Kidney (tissue), 14 donors: Measurements from ENCODE around the gene TDRD12. TPM values are rescaled to one million over a fixed set of nuclear protein-coding genes. Genes with fewer than 3 reads are reported as not detected.
A peak's percentile ranks its signal among the peaks of the same experiment; 100 is the strongest.
"Not testable (repeated sequence)": the region's sequence is repeated elsewhere in the genome, so short reads cannot be mapped to it uniquely, and the experiment has no call there.

Experiments
- DNase-seq, 5 donors: peaks; one replicate each; pipeline ENCODE4 v3.0.0-alpha.2; 2013 to 2020
- FAIRE-seq: peaks from 2 replicates; lab custom pipeline; 2012; peaks lifted over from hg19 to GRCh38; lab: Jason Lieb, UNC
- H3K27ac ChIP-seq, 2 donors: one replicate each; pipeline ENCODE4 v1.7.0; 2013; ENCODE audit warnings: low read depth in 2 of 2, low read length in 2 of 2, inconsistent platforms in 1 of 2
- H3K27me3 ChIP-seq: one replicate; pipeline ENCODE4 v1.7.1; 2013; ENCODE audit warnings: low read length, inconsistent platforms; ENCODE audit not compliant: control insufficient read depth, insufficient read depth
- H3K36me3 ChIP-seq, 3 donors: one replicate each; pipeline versions ENCODE4 v1.7.0 to v1.7.1; 2013; ENCODE audit warnings: low read length in 3 of 3, control low read depth in 1 of 3, inconsistent platforms in 1 of 3; ENCODE audit not compliant: insufficient read depth in 3 of 3, control insufficient read depth in 2 of 3
- H3K4me1 ChIP-seq, 3 donors: one replicate each; pipeline versions ENCODE4 v1.7.0 to v1.7.1; 2013; ENCODE audit warnings: low read length in 3 of 3, inconsistent platforms in 1 of 3, low read depth in 1 of 3; ENCODE audit not compliant: control insufficient read depth in 2 of 3, insufficient read depth in 2 of 3
- H3K4me3 ChIP-seq, 3 donors: one replicate each; pipeline versions ENCODE4 v1.7.0 to v1.8.1; 2013; ENCODE audit warnings: low read length in 3 of 3, control low read depth in 1 of 3, inconsistent platforms in 1 of 3
- H3K9ac ChIP-seq, 3 donors: one replicate each; pipeline versions ENCODE4 v1.7.0 to v1.7.1; 2013; ENCODE audit warnings: low read length in 3 of 3, control low read depth in 1 of 3, inconsistent platforms in 1 of 3
- H3K9me3 ChIP-seq, 3 donors: one replicate each; pipeline versions ENCODE4 v1.7.0 to v1.7.1; 2013; ENCODE audit warnings: low read length in 3 of 3, control low read depth in 1 of 3, inconsistent platforms in 1 of 3; ENCODE audit not compliant: control insufficient read depth in 2 of 3, insufficient read depth in 1 of 3
- CTCF ChIP-seq: IDR thresholded peaks from 3 replicates; pipeline ENCODE4 v1.5.1; 2012; ENCODE audit warnings: mild to moderate bottlenecking, moderate library complexity, borderline replicate concordance; ENCODE audit not compliant: insufficient read depth; ENCODE audit errors: extremely low read depth
- intact Hi-C: fragments of 100-400 bp; cut with DNase I; formaldehyde crosslinking; loops from one replicate; pipeline ENCODE4 v1.11.1; 2022
- polyA plus RNA-seq: library from polyadenylated mRNA; stranded (reverse); fragments of 350-450 nt; fragmentation: Illumina TruSeq; extraction: RNeasy Lipid Tissue Mini Kit (QIAGEN cat#74804); gene quantifications from one replicate; pipeline ENCODE4 v1.2.3, GENCODE V29; 2014; ENCODE audit warnings: low read depth, low replicate concordance; ENCODE audit not compliant: insufficient read depth
- total RNA-seq: library from RNA; stranded (reverse); fragmentation: NEBNext Ultra II Directional; extraction: Animal tissue kit (Norgen Biotek cat#: 25700); gene quantifications from one replicate; pipeline ENCODE4 v1.2.1, GENCODE V29; 2021
- donor health status: control.
- donor health status: control.
- donor health status: control.
- donor health status: control.
- donor health status: control.
- donor health status: DM: yes; HTN: yes; CAD: no.
- donor health status: Normal renal cell carcinoma (clear cell type).

Gene TDRD12
- total and polyA plus RNA-seq, 2 donors from 2014 or later: 0.38 TPM; not detected in 1

GRCh38 chr19:32708457-32708856 lies 11.1 kb upstream of the TDRD12 start:
- Histone ChIP-seq H3K27me3 (no peaks in the 10 kb centered on the region), H3K27ac (no peak overlapping the region), H3K36me3 (peaks cover 0 to 4% (median 0%) of the 10 kb centered on the region in 3 donors), H3K4me3 (no peak overlapping the region), H3K4me1 (no peaks in the 10 kb centered on the region), H3K9me3 (no peaks in the 10 kb centered on the region), H3K9ac (no peak overlapping the region)
- FAIRE-seq (no peak), DNase-seq (peak in 1 of 5 donors; percentile 7)
- TF ChIP-seq CTCF: no peak
- intact Hi-C loops: no loop called here

GRCh38 chr19:32709032-32709431 lies 10.5 kb upstream of the TDRD12 start:
- Histone ChIP-seq H3K36me3 (peaks cover 0 to 4% (median 0%) of the 10 kb centered on the region in 3 donors), H3K9ac (no peak overlapping the region)
- no peak for FAIRE-seq

DNA sequence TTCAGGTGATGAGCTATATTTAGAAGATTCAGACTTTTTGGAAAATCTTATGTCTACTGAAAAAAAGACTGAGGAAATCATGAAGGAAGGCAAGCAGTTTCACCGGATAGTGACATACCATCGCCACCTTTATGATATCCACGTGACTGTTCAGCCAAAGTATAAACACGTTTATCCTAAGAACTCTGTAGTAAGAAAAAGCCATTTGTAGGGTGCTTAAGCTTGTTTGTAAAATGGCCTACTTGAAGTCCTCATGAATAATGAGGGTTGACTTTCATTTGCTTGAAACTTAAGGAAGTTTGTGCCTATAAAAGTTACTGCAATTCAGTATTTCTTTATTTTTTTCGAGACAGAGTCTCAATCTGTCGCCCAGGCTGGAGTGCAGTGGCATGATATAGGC lies 7.8 kb upstream of the TDRD12 start:
- intact Hi-C loops: no loop called here
- H3K9ac ChIP-seq: no peak overlapping the region
- no peak for TF ChIP-seq CTCF
- no peaks in the 10 kb centered on the region for H3K27me3 ChIP-seq
- H3K4me1 ChIP-seq: no peaks in the 10 kb centered on the region
- H3K36me3 ChIP-seq: peaks cover 0 to 4% (median 0%) of the 10 kb centered on the region in 3 donors
- DNase-seq (no peak), FAIRE-seq (no peak)
- no peak overlapping the region for H3K27ac ChIP-seq
- no peak overlapping the region for H3K4me3 ChIP-seq
- H3K9me3 ChIP-seq: no peaks in the 10 kb centered on the region

More at GRCh38 chr19:32709032-32709431, 10.5 kb upstream of the TDRD12 start:
- Histone ChIP-seq H3K4me3 (no peak overlapping the region), H3K27me3 (no peaks in the 10 kb centered on the region), H3K4me1 (no peaks in the 10 kb centered on the region), H3K27ac (no peak overlapping the region), H3K9me3 (no peaks in the 10 kb centered on the region)
- no peak for DNase-seq
- TF ChIP-seq CTCF: no peak
- intact Hi-C loops: no loop called here

DNA sequence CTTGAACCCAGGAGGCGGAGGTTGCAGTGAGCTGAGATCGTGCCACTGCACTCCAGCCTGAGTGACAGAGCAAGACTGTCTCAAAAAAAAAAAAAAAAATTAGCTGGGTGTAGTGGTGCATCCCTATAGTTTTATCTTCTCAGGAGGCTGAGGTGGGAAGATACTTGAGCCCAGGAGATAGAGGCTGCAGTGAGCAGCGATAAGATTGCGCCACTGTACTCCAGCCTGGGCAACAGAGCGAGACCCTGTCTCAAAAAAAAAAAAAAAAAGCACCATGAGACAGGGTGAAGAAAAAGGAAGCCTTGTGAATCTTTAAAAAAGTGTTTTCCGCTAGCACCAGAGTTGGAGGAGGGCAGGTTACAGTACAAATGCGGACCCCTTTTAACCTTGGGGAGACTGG lies 3.4 kb upstream of the TDRD12 start:
- intact Hi-C loops, H3K27me3 ChIP-seq, H3K4me3 ChIP-seq, H3K27ac ChIP-seq, DNase-seq, H3K9ac ChIP-seq, H3K4me1 ChIP-seq, FAIRE-seq, H3K9me3 ChIP-seq, H3K36me3 ChIP-seq: not testable (repeated sequence)
